ENCODE measurements around the gene DLX5. TPM values are rescaled to one million over a fixed set of nuclear protein-coding genes. Genes with fewer than 3 reads are reported as not detected.
"Not testable (repeated sequence)": the region's sequence is repeated elsewhere in the genome, so short reads cannot be mapped to it uniquely, and the experiment has no call there.

DLX5 gene
- total RNA-seq: not detected

GRCh38 chr7:97024209-97025129 is at the start of gene DLX5:
Gene DLX5, minus strand, starts transcription at chr7:97024831. Its CDS starts 208 bp downstream, at chr7:97024623.
- Mint-ChIP-seq H3K27ac (peak within 1 kb of the TSS in 1 of 2 donors; percentile 91), H3K9me3 (no peaks in the 10 kb centered on the region), H3K36me3 (peaks cover 9 to 19% of the 10 kb centered on the region in 2 donors)
- no peak for DNase-seq (ENCODE audit: low spot score in 2 of 2)
- ATAC-seq: peak in 1 of 2 donors; percentile 38

GRCh38 chr7:97072025-97072424 is 47.4 kb upstream of the DLX5 start:
- DNase-seq (ENCODE audit: low spot score in 2 of 2); H3K36me3 Mint-ChIP-seq; ATAC-seq; H3K9me3 Mint-ChIP-seq; H3K27ac Mint-ChIP-seq: not testable (repeated sequence)

GRCh38 chr7:97064972-97065587 is 40.4 kb upstream of the DLX5 start:
- Mint-ChIP-seq H3K36me3 (no peaks in the 10 kb centered on the region), H3K9me3 (no peaks in the 10 kb centered on the region), H3K27ac (no peak overlapping the region)
- peak in 1 of 2 donors; percentile 6 for DNase-seq (ENCODE audit: low spot score in 2 of 2)
- peak; percentile 39 to 68 for ATAC-seq

- no peak overlapping the region for H3K27ac Mint-ChIP-seq
- peaks cover 8 to 10% of the 10 kb centered on the region in 2 donors for H3K36me3 Mint-ChIP-seq
- DNase-seq (ENCODE audit: low spot score in 2 of 2): no peak
- H3K9me3 Mint-ChIP-seq: peaks cover 10% of the 10 kb centered on the region in 2 donors
- no peak for ATAC-seq
Observed at GRCh38 chr7:97064020-97064419, 39.4 kb upstream of the DLX5 start.

- no peak overlapping the region for H3K27ac Mint-ChIP-seq
- ATAC-seq: no peak
Observed at GRCh38 chr7:97043281-97043680, 18.6 kb upstream of the DLX5 start.

GRCh38 chr7:97039374-97040065 is 14.9 kb upstream of the DLX5 start:
- DNase-seq (ENCODE audit: low spot score in 2 of 2) (no peak), ATAC-seq (no peak)
- Mint-ChIP-seq H3K27ac (no peak overlapping the region), H3K36me3 (no peaks in the 10 kb centered on the region), H3K9me3 (no peaks in the 10 kb centered on the region)

More at GRCh38 chr7:97043281-97043680, 18.6 kb upstream of the DLX5 start:
- no peaks in the 10 kb centered on the region for H3K9me3 Mint-ChIP-seq
- DNase-seq (ENCODE audit: low spot score in 2 of 2): no peak
- no peaks in the 10 kb centered on the region for H3K36me3 Mint-ChIP-seq

- not testable (repeated sequence) for DNase-seq (ENCODE audit: low spot score in 2 of 2); H3K27ac Mint-ChIP-seq; ATAC-seq; H3K9me3 Mint-ChIP-seq; H3K36me3 Mint-ChIP-seq
Observed at GRCh38 chr7:97034213-97034852, 9.7 kb upstream of the DLX5 start.

GRCh38 chr7:97027427-97028234 is 3.0 kb upstream of the DLX5 start:
- peak; percentile 76 to 83 for ATAC-seq
- DNase-seq (ENCODE audit: low spot score in 2 of 2): peak in 1 of 2 donors; percentile 67
- H3K36me3 Mint-ChIP-seq: peaks cover 1 to 6% of the 10 kb centered on the region in 2 donors
- H3K27ac Mint-ChIP-seq: no peak overlapping the region
- no peaks in the 10 kb centered on the region for H3K9me3 Mint-ChIP-seq

- peaks cover 9 to 13% of the 10 kb centered on the region in 2 donors for H3K36me3 Mint-ChIP-seq
- ATAC-seq (no peak), DNase-seq (ENCODE audit: low spot score in 2 of 2) (no peak)
- H3K9me3 Mint-ChIP-seq: no peaks in the 10 kb centered on the region
- no peak overlapping the region for H3K27ac Mint-ChIP-seq
Observed at GRCh38 chr7:97026715-97027426, 2.2 kb upstream of the DLX5 start.

GRCh38 chr7:97025983-97026714 is 1.5 kb upstream of the DLX5 start:
- ATAC-seq (no peak), DNase-seq (ENCODE audit: low spot score in 2 of 2) (no peak)
- peaks cover 9 to 13% of the 10 kb centered on the region in 2 donors for H3K36me3 Mint-ChIP-seq
- no peak overlapping the region for H3K27ac Mint-ChIP-seq
- no peaks in the 10 kb centered on the region for H3K9me3 Mint-ChIP-seq

GRCh38 chr7:97025130-97025499 is 484 bp upstream of the DLX5 start:
- DNase-seq (ENCODE audit: low spot score in 2 of 2) (no peak), ATAC-seq (no peak)
- Mint-ChIP-seq H3K9me3 (no peaks in the 10 kb centered on the region), H3K27ac (no peak overlapping the region), H3K36me3 (peaks cover 9 to 19% of the 10 kb centered on the region in 2 donors)

GRCh38 chr7:97022491-97023306 is 1.9 kb downstream of the DLX5 start:
- ATAC-seq (no peak), DNase-seq (ENCODE audit: low spot score in 2 of 2) (no peak)
- H3K27ac Mint-ChIP-seq: peak overlapping the region in 1 of 2 donors; percentile 92
- peaks cover 10 to 20% of the 10 kb centered on the region in 2 donors for H3K36me3 Mint-ChIP-seq
- H3K9me3 Mint-ChIP-seq: no peaks in the 10 kb centered on the region

GRCh38 chr7:97021747-97022490 is 2.7 kb downstream of the DLX5 start:
- Mint-ChIP-seq H3K9me3 (no peaks in the 10 kb centered on the region), H3K36me3 (peaks cover 16 to 28% of the 10 kb centered on the region in 2 donors), H3K27ac (peak overlapping the region in 1 of 2 donors; percentile 92)
- no peak for ATAC-seq
- no peak for DNase-seq (ENCODE audit: low spot score in 2 of 2)

All from activated naive CD4-positive, alpha-beta T cell treated with anti-CD3 and anti-CD28 coated beads, Interleukin-2, amount 50 U/mL, for 72 hours (primary cell).